ENCODE results near the gene C1QTNF3.
"Not testable (repeated sequence)": the region's sequence is repeated elsewhere in the genome, so short reads cannot be mapped to it uniquely, and the experiment has no call there.

C1QTNF3 gene

GRCh38 chr5:34021334-34021733, 21.7 kb downstream of the C1QTNF3 start:
- no peak for DNase-seq (ENCODE audit: low read depth)

- DNase-seq (ENCODE audit: low read depth), result no peak
These were observed 22.3 kb downstream of the C1QTNF3 start for GRCh38 chr5:34020726-34021125.

DNA sequence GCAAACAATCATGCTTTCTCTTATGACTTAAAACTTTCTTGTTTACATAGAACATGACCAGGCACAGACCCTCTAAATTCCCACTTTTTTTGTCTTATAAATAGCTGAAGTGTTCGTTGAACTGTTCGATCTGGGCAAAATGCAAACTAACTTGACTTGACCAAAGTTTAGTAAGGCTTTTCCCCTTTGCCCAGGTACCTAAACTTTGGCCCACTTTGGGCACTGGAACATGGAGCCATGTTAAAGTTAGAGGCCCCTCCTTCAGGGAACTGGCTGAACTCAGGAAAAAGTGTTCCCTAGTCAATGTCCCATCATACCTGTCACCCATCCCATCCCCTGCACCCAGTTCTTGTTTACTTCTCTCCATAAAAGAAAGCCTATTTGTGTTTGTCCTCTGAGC, 25.8 kb downstream of the C1QTNF3 start:
- DNase-seq (ENCODE audit: low read depth), result no peak

GRCh38 chr5:34016750-34017149, 26.3 kb downstream of the C1QTNF3 start:
- DNase-seq (ENCODE audit: low read depth), result no peak

DNA sequence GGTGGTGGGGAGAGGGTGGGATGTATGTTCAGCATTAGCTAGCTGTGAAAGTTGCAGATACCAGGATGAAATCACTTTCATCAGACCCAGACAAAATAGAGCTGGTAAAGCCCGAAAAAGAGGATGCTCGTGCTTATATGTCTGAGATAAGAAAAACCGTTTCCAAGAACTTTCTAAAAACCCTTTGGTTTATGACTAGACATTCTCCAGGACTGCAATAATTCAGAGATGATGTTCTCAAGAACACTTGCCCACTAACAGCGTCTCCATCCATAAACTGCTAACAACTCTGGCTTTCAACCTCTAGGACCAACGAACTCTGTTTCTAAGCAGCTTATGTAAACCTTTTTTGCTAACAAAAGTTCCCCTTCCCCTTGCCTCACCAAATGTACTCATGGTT, 26.8 kb downstream of the C1QTNF3 start:
- no peak for DNase-seq (ENCODE audit: low read depth)

DNA sequence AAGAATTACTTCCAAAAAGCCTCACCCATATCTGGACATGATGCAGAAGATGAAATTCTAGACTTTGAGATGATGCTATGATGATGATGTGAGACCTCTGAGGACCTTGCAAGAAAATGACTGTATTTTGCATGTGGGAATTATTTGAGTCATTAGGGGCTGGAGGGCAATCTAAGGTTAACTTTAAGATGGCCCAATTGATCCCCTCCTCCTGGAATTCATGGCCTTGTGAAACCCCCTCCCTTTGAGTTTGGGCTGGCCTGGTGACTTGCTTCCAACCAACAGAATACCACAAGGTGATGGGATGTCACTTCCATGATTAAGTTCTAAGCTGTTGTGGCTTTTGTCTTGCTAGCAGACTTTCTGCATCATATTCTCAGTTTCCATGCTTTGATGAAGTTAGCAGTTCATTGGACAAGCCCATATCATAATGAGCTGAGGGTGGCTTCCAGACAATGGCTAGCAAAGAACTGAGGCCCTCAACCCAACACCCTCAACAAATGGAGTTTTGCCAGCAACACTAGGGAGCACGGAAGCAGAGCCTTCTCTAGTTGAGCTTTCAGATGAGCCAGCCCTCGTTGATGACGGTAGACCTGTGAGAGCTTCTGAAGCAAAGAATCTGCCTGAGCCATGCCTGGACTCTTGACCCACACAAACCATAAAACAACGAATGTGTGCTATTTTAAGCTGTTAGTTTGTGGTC, 27.7 kb downstream of the C1QTNF3 start:
- no peak for DNase-seq (ENCODE audit: low read depth)

DNA sequence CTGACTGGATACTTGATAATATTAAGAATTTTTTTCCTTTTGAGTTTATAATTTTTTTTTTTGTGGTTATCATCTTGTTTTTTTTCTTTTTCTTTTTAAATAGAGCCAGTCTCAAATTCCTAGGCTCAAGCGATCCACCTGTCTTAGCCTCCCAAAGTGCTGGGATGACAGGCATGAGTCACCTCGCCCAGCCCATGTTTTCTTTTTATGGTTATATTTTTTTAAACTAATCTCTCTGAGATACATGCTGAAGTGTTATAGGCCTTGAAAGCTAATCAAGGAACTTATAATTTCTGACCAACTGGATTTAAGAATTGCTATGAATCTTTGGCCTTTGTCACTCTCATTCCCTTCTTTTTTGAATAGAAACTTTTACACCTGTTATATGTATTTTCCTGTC, 28.4 kb downstream of the C1QTNF3 start:
- DNase-seq (ENCODE audit: low read depth), result no peak

DNA sequence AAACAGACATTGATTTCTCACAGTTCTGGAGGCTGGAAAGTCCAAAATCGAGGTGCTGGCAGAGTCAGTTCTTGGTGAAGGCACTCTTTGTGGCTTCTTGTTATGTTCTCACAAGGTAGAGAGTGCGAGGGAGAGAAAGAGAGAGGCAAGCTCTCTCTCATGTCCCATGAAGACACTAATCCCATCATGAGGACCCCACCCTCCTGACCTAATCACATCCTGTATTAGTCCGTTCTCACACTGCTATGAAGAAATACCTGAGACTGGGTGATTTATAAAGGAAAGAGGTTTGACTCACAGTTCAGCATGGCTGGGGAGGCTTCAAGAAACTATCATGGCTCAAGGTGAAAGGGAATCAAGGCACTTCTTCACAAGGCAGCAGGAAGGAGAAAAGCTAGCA, 29.5 kb downstream of the C1QTNF3 start:
- DNase-seq (ENCODE audit: low read depth), result no peak

- no peak for DNase-seq (ENCODE audit: low read depth)
These were observed 30.2 kb downstream of the C1QTNF3 start for GRCh38 chr5:34012791-34013190.

DNA sequence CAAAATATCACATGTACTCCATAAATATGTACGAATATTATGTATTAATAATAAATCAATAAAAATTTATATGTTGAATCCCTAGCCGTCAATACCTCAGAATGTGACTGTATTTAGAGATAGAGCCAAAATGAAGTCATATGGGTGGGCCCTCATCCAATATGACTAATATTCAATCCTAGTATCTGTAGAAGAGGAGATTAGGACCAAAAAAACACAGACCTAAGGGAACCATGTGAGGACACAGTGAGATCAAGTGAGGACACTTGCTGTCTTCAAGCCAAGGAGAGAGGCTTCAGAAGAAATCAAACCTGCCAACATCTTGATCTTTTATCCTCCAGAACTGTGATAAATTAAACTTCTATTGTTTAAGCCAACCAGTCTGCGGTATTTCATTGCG, 31.5 kb downstream of the C1QTNF3 start:
- DNase-seq (ENCODE audit: low read depth), result no peak

GRCh38 chr5:34010146-34010545, 32.9 kb downstream of the C1QTNF3 start:
- not testable (repeated sequence) for DNase-seq (ENCODE audit: low read depth)

DNA sequence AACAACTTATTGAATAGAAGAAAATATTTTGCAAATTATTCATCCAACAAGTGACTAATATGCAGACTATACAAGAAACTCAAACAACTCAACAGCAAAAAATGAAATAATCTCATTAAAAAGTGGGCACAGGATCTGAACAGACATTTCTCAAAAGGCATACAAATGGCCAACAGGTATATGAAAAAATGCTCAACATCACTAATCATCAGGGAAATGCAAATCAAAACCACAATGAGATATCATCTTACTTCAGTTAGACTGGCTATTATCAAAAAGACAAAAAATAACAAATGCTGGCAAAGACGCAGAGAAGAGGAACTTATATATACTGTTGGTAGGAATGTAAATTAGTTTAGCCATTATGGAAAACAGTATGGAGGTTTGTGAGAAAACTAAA, 33.4 kb downstream of the C1QTNF3 start:
- no peak for DNase-seq (ENCODE audit: low read depth)

DNA sequence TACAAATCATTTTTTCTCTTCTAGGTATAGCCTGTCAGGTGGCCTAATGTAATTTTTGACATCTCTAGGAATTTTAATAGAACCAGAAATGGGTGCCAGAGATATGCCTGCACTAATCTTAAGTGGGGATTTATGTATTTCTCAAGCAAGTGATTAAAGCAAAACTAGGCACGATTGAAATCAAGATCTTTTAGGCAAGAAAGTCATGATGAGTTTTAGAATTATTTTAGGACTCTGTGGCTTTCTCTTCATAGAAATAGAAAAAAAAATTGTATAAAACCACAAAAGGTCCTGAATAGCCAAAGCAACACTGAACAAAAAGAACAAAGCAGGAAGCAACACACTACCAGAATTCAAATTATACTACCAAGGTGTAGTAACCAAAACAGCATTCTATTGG, 34.2 kb downstream of the C1QTNF3 start:
- DNase-seq (ENCODE audit: low read depth), result no peak

GRCh38 chr5:34007621-34008600, 35.1 kb downstream of the C1QTNF3 start, which contains the start of gene AMACR:
AMACR (minus strand) TSS chr5:34008050; CDS start chr5:34008019, 31 bp downstream.
- DNase-seq (ENCODE audit: low read depth), result peak; percentile 82

DNA sequence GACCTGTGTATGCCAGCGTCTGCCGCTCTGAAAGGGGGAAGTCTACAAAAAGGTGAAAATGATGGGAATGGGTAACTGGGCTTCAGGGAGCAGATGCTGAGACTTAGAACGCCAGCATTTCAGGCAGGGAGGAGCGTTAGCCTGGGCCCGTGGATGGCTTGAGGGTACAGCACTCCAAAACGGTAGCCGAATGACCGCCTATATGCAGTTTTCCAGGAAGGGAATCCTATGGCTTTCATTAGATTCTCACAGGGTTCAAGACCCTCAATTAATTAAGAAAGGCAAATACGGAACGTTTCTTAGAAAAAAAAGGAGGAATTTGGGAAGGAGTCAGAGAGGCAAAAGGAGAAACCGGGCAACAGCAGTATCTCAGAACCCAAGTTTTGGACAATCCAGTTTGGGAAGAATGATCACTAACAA, 35.8 kb downstream of the C1QTNF3 start:
- no peak for DNase-seq (ENCODE audit: low read depth)

GRCh38 chr5:34005681-34006080, 37.3 kb downstream of the C1QTNF3 start:
- DNase-seq (ENCODE audit: low read depth), result no peak

- no peak for DNase-seq (ENCODE audit: low read depth)
These were observed 37.8 kb downstream of the C1QTNF3 start for GRCh38 chr5:34005211-34005610.

GRCh38 chr5:34003941-34004340, 39.1 kb downstream of the C1QTNF3 start:
- no peak for DNase-seq (ENCODE audit: low read depth)

DNA sequence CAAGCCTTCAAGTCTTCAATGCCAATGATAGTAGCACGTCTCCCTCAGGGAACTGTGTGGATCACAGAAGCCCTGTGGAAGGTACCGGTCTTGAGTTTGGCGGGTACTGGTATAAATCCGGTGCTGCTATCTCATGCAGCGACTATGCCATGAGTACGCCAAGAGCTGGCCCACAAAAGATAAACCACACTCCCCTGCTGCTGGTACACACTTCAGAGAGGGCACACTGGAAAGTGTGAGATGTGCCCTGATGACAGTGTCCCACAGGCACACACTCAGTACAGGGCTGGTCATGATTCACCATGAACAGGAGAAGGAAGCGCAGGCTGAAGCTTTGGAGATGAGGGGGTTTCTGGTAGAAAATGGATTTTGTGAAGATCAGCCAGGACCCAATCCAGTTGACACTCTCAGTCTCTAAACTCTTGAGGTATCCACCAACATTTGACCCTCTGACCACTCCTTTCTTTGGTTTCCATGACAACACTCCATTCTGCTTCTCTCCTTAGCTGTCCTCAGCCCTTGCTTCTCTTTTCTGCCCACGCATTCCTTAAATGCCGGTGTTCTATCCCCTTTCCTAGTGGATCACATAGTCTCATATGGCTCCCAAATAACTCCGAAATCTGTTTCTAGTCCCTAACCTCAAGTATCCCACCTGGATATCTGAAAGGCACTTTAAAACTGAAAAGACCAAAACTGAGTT, 40.2 kb downstream of the C1QTNF3 start:
- no peak for DNase-seq (ENCODE audit: low read depth)

DNA sequence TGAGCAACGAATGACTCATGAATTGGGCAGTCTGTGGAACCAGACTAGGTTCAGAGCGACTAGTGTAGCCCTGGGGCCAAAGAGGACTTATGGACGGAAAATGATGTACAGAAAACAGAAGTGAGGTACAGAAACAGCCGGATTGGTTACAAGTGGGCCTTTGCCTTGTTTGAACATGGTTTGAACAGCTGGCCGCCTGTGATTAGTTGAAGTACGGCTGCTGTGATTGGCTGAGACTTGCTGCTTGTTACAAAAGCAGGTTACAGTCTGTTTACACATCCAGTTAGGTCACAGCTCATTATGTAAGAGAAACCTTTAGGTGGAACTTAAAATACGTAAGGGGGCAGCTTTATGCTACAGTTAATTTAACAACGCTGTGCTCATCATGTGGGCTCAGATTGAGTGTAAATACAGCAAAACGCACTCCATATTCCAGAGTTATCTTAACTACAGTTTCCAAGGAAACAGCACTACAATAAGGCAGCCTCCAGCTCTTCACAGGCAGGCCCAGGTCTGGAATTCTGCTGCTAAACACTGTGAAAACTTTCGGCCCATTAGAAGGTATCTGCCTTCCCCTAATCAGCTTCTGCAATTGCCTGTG, 41.7 kb downstream of the C1QTNF3 start:
- no peak for DNase-seq (ENCODE audit: low read depth)

GRCh38 chr5:33999978-34000377, 43.0 kb downstream of the C1QTNF3 start:
- DNase-seq (ENCODE audit: low read depth), result no peak

DNA sequence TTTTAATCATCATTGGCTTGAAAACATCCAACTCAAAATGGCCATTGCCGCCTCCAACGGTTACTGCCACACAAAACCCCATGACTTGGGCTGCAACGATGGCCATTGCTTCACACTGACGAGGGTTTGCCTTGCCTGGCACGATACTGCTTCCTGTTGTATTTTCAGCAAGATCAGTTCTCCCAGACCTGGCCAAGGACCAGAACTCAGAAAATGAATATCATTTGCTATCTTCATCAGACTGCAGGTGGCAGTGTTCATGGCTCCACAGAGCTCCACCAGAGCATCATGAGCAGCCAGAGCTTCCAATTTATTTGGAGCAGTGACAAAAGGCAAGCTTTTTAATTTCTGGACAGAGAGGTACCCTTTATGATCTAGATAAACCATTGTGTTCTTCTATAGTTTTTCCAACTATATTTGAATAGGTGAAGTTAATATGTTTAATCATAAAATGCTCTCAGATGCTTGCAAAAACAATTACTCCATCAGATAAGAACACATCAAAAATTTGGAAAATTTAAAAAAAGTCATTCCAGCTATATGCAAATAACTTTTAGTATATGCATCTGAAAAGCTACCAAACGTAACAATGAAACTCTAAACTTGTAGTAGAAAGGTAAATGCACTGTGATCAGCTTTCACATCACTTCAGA, 45.6 kb downstream of the C1QTNF3 start:
- DNase-seq (ENCODE audit: low read depth), result no peak
